NCI-H187 (cell line): ENCODE measurements around the gene SHC4.
"Not testable (repeated sequence)": the region's sequence is repeated elsewhere in the genome, so short reads cannot be mapped to it uniquely, and the experiment has no call there.

Source experiments
- DNase-seq, 2 experiments: peaks; one replicate each; lab custom pipeline; 2025; lab: John Stamatoyannopoulos, UW

SHC4 gene

DNA sequence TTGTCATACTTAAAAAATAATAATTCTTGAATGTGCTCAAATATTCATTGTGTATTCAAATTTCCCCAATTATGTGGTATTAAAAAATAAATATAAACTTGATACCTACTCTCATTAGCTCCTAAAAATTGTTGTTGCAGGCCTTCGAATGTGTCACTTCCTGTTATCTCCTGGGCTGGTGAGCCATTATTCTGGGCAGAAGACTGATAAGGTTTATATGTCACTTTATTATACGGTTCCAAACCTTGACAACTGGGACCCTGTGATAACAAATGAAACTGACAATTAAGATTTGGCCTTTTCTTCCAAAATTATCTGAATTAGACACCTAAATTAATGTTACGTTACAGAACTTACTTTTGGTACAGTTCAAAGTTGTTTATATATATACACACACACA lies 167.8 kb downstream of the SHC4 start:
- DNase-seq = no peak

DNA sequence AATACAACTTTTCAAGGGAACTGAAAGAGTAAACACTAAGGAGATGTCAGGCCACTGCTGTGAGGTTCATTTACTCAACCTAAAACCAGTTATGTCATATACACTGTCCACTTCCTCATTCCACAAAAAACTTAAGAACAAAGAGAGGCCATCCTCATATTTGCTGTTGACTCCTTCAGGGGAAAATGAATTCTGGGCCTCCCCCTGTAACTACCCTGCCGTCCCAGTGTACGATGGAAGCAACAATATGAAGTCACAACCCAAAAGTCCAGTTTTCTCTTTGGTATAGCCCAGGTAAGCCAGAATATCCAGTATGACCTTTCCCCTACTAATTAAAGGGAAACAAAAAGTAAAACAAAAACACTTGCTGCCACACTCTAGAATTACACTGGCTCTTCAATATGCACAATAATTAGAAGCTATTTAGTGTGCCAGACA lies 169.0 kb downstream of the SHC4 start:
- no peak for DNase-seq

- DNase-seq = no peak
Measured at GRCh38 chr15:48792408-48792807, 171.3 kb downstream of the SHC4 start.

DNA sequence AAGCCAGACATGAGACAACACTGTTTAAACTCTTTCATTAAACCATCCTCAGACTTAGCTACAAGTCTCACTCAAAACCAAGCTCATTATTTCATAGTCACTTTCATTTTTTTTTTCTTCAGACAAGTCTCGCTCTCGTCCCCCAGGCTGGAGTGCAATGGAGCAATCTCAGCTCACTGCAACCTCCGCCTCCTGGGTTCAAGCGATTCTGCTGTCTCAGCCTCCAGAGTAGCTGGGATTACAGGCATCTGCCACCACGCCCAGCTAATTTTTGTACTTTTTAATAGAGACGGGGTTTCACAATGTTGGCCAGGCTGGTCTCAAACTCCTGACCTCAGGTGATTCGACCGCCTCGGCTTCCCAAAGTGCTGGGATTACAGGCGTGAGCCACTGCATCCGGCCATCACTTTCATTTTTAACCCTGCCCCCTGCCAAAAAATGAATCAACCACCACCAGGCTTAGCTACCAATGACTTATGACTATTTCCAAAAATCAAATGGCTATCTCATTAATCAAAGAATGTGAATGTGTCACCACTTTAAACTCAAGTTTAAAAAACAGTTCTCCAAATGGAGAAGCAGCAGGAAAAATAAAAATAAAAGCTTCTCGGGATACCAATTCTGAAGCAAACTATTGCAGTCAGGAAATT lies 173.1 kb downstream of the SHC4 start:
- not testable (repeated sequence) for DNase-seq

DNA sequence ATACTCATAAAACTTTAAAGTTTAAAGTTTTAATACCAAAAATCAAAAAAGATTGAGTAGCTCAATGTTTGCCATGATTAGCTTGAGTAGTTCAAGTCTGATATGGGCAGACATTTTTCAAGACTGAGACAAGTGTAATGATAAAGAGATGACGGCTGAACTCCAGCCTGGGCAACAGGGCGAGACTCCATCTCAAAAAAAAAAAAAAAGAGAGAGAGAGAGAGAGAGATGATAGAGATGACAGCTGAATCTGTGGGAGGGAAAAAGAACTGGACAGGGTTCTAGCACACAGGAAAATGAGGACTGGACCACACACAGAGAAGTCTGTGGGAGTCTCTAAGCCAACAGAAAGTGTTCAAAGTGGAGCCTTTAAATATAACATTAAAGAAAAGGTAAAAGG lies 178.0 kb downstream of the SHC4 start:
- no peak for DNase-seq

DNA sequence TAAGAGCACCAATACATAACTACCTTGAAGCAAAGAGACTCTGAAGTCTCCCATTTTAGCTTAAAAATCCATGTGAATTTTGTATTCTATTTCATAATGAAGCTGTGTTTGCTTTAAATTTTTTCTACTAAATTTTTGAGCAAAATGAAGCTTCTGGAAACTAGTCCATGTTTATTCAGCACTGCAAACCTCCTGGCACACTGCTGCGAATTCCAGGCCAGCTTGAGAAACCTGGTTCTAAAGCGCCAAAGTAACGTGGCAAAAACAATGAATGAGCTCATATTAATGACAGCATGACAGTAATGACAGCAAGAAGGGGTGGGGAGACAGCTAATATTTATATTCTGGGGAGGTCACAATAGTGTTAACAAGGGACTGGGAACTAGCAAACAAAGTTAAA lies 178.5 kb downstream of the SHC4 start:
- DNase-seq = no peak

GRCh38 chr15:48784756-48785155 lies 179.0 kb downstream of the SHC4 start:
- DNase-seq = no peak

DNA sequence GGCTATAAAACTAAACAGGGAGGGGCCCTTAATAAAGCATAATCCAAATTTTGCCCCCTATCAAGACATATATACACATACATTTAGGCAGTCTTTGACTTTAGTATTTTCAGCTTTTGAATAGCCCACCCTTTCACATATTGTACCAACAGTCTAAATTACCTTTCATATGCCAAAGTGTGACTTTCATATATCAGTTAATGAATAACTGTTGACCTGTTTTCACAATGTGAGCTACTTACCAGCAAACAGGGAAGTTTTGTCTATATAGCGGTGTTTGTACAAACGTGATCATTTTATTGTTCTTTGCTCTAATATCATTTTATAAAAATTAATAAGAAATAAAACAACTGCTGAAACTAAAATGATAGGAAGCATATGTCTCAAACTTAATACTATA lies 180.8 kb downstream of the SHC4 start:
- DNase-seq = no peak

- no peak for DNase-seq
Measured at GRCh38 chr15:48781481-48782081, 182.1 kb downstream of the SHC4 start.

DNA sequence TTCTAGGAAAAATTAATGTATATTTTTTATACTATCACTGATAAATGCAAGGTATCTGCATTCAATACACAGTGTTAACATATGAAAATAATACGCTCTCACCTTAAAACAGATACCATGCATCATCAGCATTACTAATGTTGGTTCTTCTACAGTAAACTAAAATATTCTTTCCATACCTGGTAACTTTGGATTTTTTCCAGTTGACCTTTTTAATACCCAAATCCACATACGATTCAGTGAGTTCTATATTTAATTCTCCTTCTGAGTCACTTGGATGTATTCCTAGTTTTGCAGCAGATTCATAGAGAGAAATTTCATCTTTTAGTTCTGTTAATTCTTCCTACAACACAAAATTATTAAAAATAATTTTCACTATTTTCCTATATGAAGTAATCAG lies 182.7 kb downstream of the SHC4 start:
- no peak for DNase-seq

GRCh38 chr15:48778331-48778730 lies 185.4 kb downstream of the SHC4 start:
- no peak for DNase-seq

GRCh38 chr15:48777645-48778330 lies 185.9 kb downstream of the SHC4 start:
- no peak for DNase-seq

DNA sequence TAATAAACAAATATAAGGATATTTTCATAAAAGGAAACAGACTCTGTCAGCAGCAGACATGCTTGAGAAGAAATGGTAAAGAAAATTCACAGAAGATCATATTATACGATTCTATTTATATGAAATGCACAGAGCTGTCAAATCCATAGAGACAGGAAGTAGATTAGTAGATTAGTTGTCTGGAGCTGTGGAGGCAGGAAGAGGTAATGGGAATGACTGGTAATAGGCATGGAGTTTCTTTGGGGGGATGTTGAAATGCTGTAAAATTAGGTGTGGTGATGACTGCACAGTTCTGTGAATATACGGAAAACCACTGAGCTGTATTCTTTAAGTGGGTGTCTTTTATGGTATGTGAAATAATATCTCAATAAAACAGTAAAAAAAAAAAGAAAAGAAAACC lies 188.2 kb downstream of the SHC4 start:
- no peak for DNase-seq

DNA sequence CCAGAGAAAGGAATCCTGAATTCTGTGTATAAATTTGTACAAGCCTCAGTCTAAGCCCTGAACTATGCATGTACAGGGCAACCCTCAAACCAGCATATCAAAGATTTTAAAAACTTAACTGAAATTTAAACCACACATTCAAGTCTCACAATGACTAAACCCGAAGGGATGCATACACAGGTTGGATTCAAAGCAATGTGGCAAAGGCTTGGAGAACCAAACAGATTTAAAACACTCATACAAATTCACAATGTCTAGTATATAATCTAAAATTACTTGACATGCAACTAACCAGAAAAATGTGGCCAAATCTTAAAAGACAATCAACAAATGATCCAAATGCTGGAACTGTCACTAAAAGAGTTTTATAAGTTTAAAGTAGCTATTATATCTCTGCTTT lies 189.2 kb downstream of the SHC4 start:
- no peak for DNase-seq
